LoVo (cell line): ENCODE results near the gene TPR.

Experiments used
- DNase-seq: peaks from one replicate; pipeline ENCODE4 v3.0.0-alpha.2; 2016; ENCODE audit warnings: low spot score

Gene TPR

GRCh38 chr1:186286615-186287315 is 88.3 kb downstream of the TPR start:
- no peak for DNase-seq

- no peak for DNase-seq
These were observed 91.7 kb downstream of the TPR start for GRCh38 chr1:186283374-186283773.

- no peak for DNase-seq
These were observed 92.6 kb downstream of the TPR start for GRCh38 chr1:186282466-186282865.

- no peak for DNase-seq
These were observed 99.2 kb downstream of the TPR start for GRCh38 chr1:186275822-186276221.

GRCh38 chr1:186272486-186272885 is 102.6 kb downstream of the TPR start:
- DNase-seq = no peak

GRCh38 chr1:186271032-186271431 is 104.0 kb downstream of the TPR start:
- no peak for DNase-seq
